HG02981 (cell line): ENCODE data around the gene FBXW8.

Source experiments
- ATAC-seq: cut with Tn5 transposase; IDR thresholded peaks from one replicate; pipeline ENCODE4 v1.9.1; 2021; ENCODE audit warnings: mild to moderate bottlenecking, moderate library complexity; ENCODE audit not compliant: unreplicated experiment

FBXW8 gene

GRCh38 chr12:116922194-116922897, 11.6 kb downstream of the FBXW8 start:
- ATAC-seq = peak; percentile 46

DNA sequence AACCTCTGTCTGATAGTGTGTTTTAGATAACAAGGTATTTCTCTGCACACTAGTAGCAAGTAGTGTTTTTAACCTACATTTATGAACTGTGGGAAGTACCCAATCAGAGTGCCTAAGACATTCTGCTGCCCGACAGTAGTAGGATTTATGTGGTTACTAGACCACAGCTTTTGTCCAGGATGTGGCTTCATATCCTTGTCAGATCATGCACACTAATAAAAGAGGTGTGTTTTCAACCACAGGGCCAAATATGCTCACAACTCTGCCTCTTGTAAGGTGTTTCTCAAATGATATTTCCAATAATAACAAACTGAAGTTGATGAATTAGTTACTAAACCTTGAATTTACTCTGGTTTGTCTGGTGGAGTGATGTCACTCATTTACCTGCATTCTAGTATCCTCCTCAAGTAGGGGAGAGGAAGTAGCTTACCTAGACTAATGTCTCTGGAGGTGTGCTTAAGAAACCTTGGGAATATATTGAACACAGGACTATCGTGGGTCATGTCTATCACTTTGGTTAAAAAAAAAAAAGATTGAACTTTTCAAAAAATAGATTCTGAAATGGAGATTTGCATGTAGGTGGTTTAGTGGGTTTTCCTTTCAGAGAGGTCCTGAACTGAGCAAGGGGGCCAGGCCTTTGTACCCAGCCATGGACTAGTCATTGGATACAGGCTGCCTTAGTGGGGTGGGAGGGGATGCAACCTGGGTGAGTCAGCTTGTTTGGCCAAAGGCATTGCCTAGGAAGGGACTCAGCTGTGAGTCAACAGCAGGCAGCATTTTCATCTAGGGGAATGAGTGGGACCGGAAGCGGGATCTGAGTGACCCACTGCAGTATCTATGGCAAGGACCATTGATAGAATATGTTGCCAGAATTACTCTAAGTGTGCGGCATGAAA, 14.1 kb downstream of the FBXW8 start:
- ATAC-seq = peak; percentile 83

DNA sequence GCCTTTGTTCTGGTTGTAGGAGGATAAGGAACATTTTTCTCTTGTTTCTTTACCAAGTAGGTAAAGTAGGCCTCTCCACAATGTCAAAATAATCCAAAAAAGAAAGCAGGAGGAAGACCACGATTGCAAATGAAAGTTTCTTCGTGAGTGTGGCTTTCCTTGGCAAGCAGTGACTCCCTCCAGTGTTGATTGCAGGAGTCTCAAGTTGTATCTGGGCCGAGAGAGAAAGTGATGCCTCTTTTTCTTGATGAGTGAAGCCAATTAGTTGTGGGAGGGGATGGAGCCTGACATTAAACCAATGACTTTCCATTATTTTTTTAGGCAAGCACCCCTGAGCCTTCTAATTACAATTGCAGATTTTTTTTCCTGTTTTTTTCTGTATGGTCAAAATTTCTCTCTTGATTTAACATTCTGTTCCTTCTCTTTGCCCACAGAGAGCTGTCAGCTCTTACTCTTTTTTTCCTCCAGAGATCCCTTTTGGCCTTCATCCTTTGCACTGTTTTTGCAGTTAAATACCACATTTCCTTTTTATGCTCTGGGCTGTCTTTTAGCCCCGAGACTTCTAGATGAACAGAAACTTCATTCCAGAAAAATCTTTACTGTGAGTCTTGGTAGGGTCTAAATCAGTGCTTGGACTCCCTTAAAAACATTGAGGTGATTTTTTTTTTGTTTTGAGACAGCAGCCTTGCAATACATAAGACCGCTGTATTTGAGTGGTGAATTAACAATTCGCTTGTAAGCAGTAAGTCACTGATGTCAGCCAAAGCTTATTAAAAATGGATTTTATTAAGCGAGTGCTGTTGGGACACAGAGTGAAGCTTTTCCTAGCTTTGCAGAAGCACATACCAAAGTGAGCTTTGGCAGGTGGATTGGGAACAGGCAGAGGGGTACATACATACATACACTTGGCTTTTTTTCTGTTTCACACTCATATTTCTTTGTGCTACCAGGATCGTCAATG, 15.8 kb downstream of the FBXW8 start:
- no peak for ATAC-seq

DNA sequence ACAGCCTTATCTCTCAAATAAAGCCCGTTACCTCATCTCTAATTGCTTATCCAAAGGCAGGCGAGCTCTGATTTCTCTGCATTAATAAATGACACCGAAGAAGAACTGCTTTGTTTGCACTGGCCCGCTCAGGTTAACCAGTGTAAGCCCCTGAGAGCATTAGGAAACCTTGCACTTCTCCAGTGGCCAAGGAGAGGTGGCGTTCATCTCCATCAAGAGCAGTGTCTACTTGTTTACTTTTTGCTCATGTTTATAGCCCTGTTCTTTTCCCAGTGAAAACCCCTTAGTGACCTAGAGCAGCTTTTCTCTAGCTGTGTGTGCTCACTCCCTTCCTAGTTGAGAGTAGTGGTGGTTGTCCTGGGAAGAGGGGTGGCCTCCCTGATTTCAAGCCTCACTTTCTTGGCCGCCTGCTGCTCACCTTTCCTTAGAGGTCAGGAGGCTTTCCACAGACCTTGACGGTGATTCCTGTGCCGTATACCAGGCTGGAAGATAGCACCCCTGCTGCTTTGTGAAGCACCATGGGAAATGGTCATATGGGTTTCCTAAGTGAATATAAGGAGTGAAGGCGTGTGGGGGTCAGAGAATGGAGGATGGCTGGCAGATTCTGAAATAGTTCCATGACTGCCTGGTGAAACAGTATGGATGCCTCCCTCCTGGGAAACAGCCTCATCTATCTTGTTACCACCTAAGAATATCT, 16.6 kb downstream of the FBXW8 start:
- no peak for ATAC-seq

DNA sequence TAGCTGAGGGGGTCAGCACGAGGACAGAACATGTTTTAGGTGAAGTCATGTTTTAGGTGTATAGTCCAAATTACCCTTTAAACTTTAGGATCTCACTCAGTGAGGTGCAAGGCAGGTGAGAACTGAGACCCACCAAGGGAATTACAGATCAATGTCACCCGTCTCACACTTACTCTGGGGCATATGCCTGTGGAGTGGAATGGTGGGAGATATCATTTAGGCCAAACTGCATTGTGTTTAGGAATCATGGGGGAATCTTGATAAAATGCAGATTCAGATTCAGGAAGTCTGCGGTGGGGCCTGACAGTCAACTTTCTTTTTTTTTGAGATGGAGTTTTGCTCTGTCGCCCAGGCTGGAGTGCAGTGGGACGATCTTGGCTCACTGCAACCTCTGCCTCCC, 17.8 kb downstream of the FBXW8 start:
- ATAC-seq = no peak

- ATAC-seq = no peak
These were observed 19.1 kb downstream of the FBXW8 start for GRCh38 chr12:116929885-116930284.

GRCh38 chr12:116931665-116932064, 20.9 kb downstream of the FBXW8 start:
- ATAC-seq = no peak

DNA sequence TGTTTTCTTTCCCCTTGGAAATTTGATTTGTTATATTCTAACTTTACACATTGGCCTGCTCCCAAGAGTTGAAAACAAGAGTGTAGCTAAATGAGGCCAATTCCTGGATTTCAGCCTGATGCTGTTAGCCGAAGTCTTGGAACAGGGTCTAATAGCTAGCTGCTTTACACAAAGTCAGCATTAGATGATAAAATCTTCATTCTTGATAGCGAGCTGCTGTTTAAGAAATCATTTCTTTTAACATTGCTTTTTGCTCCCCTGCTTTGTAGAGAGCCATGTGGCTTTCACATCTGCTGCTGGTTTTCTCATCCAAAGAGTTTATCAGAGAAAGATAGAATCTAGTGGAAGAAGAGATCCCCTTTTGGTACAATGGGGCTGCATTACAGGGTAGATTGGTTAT, 22.3 kb downstream of the FBXW8 start:
- ATAC-seq = no peak

DNA sequence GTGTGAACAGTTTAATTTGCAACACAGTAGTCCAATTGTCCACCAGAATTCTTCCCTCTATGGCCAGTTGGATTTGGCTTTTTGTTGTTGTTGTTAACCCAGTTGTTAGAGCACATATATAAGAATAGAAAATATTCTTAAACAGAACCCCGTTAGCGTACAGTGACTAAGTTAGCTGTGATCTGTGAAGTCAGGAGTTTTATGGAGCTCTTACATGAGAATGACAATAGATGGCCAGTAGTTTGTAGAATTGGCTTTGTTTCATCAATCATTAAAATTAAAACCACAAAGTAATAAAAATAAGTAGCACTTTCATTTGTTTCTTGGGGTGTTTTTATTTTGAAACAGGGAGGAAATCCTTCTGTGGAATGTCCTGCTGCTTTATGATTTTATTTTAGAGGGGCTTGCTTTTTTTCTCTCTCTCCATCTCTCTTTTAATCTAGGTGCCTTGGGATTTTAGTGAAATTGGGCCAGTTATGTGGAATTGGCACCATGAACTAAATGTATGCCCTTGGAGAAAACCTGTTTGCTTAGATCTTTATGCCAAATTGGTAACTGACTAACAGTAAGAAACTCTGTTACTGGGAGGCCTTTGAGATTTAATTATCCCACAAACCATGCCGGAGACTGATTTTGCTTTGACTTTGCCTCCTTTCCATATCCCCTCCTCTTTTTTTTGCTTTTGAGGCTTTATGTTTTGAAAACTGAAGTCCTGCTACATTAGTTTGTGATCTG, 22.9 kb downstream of the FBXW8 start:
- no peak for ATAC-seq

- ATAC-seq = no peak
These were observed 24.4 kb downstream of the FBXW8 start for GRCh38 chr12:116934908-116935705.

DNA sequence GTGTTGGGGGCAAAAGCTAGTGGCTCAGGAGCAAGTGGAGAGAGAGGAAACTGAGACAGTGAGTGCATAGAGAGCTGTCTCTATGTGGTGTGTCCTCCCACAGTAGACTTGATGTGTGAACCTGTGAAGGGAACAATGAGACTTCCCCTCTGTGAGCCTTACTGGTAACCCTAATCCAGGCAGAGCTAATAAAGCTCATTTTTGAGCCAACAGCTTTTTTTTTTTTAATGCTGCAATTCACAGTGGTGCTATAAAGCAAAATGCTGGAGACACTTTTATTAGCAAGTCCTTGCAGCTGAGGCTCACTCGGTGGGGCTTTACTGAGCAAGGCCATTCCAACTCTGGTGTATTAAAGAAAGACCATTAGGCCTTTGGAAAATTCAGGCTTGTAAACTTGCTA, 26.9 kb downstream of the FBXW8 start:
- no peak for ATAC-seq

- ATAC-seq = no peak
These were observed 29.0 kb downstream of the FBXW8 start for GRCh38 chr12:116939734-116940133.

- no peak for ATAC-seq
These were observed 30.4 kb downstream of the FBXW8 start for GRCh38 chr12:116941188-116941587.

DNA sequence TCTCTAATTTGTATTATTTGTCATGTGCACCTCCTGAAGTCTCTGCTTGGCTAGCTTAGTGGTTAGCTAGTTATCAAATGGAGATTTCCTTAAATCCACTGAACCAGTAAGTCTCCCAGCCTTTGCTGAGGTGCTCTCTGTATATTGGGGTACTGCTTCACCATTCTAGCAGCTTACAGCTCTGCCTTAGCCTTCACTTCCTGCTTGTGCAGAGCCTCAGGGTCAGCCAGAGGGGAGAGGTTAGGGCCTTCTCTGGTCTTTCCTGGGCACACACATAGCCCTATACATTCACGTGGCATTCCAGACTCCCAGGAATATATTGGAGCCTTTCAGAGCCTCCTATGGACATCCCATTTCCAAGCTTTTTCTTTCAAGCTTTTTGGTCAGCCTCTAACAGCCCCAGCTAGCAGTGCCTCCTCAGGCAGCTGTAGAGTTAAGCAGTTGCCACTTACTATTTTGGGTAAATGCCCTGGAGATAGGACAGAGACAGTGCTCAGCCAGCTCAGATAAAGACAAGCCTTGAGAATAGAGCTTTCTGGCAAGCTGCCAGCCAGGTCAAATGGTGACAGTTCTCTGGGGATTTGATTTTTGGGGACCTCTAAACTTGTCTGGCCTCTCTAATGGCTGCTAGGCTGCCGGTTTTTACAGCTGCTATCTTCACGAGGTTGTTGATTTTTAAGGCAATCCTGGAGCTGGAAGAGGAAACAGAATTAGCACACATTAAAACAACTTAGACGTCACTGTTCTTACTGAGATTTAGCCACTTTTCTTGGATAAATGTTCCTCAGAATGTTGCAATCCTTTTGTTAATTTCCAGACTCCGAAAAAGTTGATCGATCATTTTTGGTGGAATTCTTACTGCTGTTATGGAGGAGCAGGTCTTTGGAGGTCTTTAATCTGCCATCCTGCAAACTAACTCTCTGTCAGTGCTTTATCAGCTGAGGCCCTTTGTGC, 32.9 kb downstream of the FBXW8 start:
- no peak for ATAC-seq

- ATAC-seq = no peak
These were observed 35.3 kb downstream of the FBXW8 start for GRCh38 chr12:116945886-116946550.

DNA sequence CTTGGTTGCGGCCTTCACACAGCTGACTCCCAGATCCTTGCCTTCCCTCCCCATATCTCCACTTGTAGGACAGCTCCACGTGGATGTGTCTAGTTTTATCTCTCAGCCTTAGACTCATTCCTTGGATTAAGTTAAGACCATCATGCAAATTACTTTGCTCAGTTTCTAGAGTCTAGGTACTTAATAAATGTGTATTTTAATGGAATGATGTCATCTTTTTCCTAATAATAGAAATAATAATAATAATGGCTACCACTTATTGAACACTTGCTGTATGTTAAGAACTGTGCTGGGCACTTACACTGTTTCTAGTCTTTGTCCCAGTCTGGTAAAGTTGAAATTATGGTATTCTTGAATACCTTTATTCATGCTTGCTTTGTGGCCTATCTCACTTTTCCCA, 37.5 kb downstream of the FBXW8 start:
- ATAC-seq = no peak

- no peak for ATAC-seq
These were observed 40.0 kb downstream of the FBXW8 start for GRCh38 chr12:116950628-116951325.
